CD4-positive, alpha-beta T cell treated with Interleukin-10 for 1 hour (primary cell): Measurements from ENCODE around the gene SERPINB11.
"Not testable (repeated sequence)": the region's sequence is repeated elsewhere in the genome, so short reads cannot be mapped to it uniquely, and the experiment has no call there.

Experiments
- DNase-seq: peaks from one replicate; pipeline ENCODE4 v3.0.0-alpha.2; 2020

Gene SERPINB11, protein sequence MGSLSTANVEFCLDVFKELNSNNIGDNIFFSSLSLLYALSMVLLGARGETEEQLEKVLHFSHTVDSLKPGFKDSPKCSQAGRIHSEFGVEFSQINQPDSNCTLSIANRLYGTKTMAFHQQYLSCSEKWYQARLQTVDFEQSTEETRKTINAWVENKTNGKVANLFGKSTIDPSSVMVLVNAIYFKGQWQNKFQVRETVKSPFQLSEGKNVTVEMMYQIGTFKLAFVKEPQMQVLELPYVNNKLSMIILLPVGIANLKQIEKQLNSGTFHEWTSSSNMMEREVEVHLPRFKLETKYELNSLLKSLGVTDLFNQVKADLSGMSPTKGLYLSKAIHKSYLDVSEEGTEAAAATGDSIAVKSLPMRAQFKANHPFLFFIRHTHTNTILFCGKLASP

DNA sequence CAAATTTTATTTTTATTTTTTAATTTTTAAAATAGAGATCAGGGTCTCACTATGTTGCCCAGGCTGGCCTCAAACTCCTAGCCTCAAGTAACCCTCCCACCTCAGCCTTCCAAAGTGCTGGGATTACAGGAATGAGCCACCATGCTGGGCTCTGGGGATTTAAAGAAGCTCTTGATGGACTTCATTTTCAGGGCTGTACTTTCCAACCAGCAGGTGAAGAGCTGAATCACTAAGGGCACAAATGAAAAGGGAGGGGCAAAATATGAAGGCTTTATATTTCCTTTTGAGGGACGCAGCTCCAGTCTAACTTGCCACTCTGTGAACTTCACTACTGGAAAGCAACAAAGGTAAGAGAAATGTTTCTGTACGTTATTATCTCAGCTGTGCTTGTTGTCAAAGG is at the start of gene SERPINB11:
TSS of gene SERPINB11 (plus strand) at position 301 of the 400 bp plus-strand sequence. CDS start 7,234 bp downstream, outside the sequence.
- no peak for DNase-seq

DNA sequence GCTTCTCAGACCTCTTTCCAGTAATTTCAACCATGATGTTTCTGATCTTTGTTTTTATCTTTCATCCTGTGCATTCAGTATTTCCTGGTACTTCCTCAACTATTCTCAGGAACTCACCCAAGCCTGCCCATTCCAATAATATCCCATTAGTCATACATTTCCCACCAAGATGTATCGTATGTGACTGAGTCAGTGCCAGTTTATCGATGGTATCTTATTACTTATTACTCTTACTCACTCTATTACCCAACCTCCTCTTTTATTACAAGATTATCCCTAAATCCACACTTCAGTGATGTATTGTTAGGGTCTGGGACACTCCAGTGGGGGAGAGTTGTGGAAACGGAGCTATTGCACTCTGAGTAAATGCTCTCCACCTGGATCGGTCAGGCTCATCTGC is 43.8 kb upstream of the SERPINB11 start:
- not testable (repeated sequence) for DNase-seq

DNA sequence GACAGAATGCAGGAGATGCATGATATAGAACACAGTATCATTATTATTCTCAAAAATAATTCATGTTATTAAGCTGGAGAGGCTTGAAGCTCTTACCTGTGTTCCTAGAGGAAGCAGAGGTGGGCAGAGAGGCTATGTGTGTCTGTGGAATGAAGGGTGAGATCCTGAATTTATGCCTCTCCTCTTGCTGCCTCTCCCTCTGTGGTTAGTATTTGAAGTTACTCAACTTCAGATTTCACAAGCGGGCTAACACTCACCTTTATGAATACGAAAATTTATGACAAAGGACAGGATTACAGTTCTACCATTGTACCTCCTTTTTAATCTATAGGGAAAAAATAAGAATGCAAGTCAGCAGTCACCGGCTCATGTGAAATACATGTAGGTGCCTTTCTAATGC is 41.0 kb upstream of the SERPINB11 start, which contains the start of gene SERPINB3:
TSS of gene SERPINB3 (minus strand) at position 144 of the 400 bp plus-strand sequence. CDS start 677 bp downstream, outside the sequence.
- DNase-seq = not testable (repeated sequence)

DNA sequence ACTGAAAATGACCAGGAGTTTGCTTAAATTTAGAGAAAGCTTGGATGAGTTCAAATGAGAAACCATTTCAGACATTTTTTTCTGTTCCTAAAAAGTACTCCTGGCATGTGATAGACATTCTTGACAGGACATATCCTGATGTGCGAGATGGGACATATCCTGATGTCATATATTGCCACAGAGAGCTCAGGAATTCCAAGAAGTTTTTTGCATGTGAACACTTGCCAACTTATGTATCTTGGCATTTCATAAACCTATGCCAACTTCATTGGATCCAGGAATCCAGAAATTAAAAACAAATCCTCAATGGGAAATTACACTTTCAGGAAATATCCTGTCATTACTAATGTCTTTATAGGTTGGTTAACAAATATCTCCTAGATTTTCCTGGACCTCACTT is 38.2 kb upstream of the SERPINB11 start:
- no peak for DNase-seq

DNA sequence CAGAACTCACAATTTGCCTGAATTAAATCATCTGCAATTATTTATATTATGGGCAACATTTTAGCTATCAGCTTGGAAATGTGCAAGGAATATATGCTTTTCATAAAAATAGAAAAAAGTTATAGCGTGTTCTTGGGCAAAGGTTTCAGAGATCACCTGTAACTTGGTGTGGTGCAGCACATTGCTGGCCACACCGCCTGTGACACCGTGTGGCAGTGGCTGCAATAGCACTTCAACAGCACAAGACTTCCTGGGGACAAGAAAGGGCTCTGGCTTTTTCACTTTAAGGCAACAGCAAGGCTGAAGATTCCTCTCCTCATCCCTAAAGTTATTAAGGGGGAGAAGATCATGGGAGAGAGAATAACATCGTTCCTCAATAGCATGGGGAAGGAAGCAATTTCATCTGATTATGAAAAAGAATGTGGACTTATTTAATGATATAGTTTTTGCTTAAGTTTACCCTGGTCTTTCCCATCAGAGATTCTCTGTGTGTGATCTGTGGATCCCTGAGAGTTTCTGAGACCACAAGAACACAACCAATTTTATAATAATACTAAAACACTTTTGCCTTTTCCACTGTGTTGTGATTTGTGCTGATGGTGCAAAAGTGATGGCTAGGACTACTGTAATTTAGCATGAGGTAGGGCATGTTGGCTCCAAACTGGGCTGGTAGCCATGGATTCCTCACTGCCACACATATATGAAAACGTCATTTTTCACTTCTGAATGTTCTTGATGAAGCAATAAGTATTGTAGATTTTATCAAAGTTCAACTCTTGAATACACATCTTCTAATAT is 26.0 kb upstream of the SERPINB11 start:
- DNase-seq = no peak

DNA sequence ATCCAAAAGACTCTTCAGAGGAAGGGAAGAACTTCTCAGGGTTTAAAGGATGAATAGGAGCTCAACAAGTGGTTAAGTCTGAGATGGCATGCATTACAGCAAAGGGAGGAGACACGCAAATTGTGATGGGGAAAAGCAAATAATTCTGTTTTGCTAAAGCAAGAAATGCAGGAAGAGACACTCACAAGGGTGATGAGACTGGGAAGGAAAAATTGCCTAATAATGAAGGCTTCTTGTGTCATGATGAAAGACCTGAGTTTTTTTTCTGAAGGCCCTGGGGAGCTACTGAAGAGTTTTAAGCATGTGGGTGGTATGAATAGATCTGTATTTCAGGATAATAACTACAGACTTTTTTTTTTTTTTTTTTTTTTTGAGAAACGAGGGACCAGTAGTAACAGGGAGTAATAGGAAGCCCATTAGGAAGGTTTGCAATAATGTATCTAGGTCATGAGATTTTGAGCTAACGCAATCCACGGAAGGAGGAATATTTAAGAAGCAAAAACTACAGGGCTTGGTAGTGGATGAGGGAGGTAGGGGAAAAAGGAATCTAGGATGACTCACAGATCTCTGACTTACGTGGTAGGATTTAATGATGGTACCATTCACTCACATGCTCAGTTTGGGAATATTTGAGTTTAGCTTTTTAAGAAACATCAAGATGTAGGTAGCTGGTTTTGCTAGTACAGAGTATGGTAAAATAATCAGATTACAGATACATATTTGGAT is 25.1 kb upstream of the SERPINB11 start:
- DNase-seq = no peak

DNA sequence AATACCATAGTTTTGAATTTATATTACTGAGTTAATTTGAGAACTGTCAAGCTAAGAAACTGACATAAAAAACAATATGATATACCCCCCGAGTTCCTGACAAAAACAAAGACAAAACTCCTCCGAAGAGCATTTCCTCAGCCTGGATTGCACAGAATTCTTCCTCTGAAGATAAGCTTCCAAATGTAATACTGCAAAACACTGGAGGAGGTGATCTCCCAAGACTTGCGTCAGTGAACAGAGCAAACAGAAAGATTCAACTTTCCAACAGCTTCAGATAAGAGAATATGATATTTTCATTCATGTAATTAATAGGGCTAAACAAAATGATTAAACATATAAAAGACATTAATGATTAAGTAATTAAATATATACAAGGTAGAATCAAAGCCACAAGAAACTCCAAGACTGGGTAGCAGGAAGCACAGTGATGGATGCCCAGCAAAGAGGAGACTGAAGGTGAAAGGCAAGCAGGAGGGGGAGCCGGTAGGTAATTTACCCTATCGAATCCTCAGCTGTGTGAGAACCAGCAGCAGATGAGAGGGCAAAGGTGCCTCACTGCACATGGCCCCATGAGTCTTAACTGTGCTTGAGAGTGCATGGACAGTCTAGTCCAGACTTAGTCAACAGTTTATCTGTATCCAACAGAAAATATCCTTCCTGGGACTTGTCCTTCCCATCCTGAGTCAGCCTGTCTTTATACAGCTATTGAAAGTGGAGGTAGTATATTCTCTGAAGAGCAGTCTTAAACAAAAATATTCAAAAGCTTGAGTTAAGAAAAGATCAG is 22.7 kb upstream of the SERPINB11 start:
- DNase-seq = no peak

DNA sequence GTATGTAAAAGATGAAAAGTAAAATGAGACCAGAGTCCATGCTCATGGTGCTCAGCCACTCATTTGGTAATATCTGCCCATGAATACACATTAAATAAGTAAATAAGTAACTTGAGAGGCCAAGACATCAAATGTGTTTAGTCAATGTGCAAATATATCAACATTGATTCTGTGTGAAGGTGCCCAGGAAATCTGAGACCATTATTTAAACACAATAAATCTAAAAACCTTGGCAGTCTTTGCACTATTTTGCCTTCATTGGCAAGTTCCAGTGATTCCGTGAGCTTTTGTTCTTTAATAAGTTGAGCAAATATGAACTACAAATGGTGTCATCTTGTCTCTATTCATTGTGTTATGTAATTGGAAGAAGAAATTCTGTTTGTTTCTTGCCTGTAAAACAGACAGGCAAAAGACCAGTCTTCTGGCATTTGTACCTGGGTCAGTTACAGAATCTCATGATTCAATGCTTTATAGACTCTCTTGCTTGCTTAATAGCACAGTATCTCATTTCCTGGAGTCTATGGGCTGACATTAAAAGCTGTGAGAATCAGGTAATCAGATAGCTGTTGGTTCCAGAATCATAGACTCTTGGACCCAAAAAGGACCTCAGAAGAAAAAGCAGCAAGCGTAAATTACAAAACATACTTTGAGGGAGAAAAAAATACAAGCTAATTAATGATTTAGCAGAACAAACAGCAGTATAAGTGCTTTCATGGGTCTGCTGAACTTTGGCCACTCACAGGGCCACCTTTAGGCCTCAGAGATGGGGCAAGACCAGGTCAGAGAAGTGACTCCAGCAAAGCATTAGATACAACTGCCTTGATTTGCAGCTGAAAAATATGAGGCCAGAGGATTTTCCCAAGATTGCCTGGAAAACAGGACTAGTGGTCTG is 21.1 kb upstream of the SERPINB11 start:
- no peak for DNase-seq

DNA sequence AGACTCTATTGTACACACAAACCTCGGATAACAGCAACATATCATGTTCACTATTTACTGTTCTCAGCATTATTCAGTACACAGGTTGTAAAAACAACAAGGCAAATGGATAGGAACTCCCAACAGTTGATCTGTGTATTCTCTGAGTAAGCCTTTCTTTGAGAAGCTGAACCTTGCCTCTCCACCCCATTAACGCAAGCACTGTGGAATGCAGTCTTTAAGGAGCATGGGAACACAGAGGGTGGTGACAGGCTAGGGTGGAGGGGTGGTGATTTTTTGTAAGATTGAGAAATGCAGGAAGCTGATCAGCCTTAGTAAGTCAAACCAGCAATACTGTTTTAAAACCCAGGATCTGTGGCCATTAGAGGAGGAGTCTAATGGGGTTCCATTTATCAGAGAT is 19.6 kb upstream of the SERPINB11 start:
- no peak for DNase-seq

DNA sequence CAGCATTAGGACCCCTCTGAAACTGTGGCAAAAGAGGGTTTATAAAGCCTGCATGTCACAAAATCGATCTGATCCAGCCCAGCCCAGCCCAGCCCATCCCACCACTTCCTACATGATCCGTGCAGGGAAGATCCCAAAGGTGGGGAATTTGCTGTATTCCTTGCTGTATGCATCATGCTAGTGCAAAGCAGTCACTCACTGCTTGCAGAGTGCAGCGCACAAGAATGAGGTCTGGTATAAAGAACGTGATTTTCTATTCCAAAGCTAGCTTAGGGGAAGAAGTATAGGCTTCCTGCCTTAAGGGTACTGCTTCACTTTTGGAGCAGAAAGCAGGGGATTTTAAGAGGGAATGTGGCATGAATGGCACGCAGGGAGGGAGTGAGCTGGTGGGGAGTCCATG is 18.9 kb upstream of the SERPINB11 start:
- DNase-seq = no peak

DNA sequence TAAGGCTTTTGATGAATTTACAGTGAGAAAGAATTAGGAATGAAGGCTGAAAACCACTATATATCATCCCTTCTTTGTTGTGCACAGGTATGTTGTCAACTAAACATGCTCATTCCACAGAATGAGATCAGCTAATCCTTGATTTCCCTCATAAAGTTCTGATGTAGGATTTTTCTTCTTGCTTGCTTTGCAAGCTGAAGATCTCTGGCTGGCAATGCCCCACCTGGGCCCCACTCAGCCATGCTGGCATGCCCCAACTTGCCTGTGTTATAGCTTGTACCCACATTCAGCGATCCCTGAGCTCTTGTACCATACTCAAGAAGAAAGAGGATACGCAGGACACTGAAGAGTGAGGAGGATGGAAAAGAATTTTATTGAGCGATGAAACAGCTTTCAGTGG is 18.0 kb upstream of the SERPINB11 start:
- no peak for DNase-seq

DNA sequence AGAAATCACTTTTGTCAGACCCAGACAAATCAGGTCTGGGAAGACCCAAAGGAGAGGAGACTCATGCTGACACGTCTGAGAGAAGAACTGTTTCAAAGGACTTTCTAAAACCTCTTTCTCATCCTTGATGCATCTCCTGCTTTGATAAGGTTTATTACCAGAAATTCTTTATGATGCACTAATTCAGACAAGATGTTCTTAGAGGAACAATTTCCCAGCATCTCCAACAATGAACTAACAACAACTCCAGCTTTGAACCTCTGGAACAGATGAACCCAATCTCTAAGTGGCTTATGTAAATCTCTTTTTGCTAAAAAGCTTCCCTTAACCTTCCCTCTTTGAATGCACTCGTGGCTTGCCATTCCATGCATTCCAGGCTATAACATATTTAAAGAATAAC is 15.9 kb upstream of the SERPINB11 start:
- DNase-seq = no peak

DNA sequence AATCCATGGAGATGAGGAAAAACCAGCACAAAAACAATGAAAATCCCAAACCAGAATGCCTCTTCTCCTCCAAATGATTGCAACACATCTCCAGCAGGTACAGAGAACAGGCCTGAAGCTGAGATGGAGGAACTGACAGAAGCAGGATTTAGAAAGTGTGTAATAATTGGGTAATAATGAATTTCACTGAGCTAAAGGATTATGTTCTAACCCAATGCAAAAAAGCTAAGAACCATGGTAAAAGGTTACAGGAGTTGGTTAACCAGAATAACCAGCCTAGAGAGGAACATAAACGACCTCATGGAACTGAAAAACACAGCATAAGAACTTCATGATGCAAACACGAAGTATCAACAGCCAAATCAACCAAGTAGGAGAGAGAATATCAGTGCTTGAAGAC is 13.7 kb upstream of the SERPINB11 start:
- no peak for DNase-seq

DNA sequence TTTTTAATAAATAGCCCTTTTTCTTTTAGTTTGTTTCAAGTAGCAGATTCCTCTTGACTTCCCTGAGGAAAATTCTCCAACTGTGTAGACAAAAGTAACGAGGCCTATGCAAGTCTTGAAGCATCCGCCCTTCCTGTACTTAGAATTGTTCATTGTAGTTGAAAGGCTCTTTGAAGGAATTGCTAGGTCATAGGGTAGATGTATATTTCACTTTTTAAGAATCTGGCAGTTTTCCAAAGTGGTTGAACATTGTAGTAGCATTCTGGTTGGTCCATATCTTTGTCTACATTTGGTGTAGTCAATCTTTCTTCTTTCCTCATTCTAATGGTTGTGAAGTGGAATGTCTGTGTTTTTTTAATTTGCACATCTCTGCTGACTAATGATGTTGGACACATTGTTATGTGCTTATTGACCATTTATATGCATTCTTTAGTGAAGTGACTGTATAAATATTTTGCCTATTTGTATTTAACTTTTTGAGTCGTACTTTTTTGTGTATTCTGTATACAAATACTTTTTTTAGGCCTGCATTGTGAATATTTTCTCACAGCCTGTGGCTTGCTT is 5.6 kb upstream of the SERPINB11 start:
- no peak for DNase-seq

DNA sequence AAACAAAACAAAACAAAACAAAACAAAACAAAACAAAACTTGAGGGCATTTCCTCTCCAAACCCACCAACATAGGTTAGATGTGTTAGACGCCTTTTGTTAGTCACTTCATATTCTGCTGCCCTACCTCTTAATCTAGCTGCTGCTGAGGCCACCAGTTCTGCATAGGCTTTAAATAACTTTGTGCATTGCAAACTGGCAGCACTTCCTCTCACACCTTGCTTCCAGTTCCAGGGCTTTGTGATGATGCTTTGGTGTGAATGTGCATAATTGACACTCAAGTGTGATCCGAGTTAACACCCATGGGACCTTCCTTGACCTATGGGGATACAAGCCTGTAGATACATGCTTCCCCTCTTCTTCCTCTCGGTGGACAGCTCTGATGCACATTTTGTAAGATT is 2.3 kb upstream of the SERPINB11 start:
- no peak for DNase-seq

DNA sequence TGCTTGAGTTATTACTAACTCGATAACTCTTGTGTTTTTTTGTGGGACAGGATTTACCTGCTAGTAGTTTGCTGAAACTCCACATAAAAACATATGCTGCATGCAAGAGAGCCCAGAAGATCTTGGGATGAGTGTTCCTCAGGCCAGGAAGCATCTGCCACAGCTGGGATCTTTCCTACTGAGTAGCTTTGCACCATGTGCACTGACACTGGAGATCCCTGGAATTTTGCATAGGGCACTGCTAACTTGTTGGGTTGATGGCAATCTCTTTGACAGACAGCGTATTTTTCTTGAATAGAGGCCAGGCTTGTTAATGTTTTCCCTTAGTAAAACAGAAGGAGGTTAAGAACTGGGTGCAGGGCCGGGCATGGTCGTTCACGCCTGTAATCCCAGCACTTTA is 808 bp upstream of the SERPINB11 start:
- no peak for DNase-seq

DNA sequence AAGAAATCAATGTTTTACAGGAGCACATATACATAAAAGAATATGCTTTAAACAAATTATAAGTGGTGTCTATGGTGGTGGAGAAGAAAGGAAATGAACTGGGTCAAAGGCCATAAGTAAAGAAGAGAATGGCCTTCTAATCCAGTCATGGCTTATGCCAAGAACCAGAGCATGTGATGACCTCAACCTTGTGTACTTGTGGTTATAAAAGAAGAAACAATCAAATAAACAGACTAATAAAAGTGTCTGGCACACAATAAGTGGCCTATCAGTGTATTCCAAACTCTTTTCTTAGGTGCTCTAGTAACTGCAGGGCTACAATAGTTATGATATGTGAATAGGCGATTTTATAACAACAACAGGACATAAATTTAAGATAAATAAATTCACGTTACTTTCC is 2.6 kb downstream of the SERPINB11 start:
- no peak for DNase-seq

DNA sequence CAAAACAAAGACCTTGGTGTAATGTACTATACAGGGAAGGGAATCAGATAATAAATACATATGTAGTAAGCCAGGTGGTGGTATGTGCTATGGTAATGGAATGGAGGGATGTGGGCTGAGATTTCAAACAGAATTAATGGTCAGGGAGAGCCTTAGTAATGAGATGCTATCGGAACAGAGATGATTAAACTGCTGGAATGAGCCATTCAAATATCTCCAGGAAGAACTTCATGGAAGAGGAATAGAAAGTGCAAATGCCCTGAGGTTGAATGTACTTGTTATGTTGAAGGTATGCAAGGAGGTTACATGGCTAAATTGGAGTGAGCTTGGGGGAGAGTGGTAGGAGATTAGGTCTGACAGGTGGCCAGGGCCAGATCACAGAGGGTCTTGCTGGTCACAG is 5.1 kb downstream of the SERPINB11 start:
- no peak for DNase-seq

DNA sequence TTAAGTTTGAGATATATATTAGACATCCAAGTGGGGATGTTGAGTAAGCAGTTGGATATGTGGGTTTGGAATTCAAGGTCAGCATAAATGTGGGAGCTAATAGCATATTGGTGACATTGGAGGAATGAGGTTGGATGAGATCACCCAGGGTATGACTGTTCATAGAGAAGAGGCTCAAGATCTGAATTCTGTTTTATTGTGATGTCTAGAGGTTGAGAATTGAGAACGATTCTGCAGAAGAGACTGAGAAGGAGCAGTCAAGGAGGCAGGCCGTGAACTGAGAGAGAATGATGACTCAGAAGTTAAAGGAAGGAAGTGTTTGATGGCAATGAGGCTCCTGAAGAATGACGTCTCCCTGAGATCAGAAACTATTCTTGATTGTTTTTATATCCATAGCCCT is 5.9 kb downstream of the SERPINB11 start:
- no peak for DNase-seq

DNA sequence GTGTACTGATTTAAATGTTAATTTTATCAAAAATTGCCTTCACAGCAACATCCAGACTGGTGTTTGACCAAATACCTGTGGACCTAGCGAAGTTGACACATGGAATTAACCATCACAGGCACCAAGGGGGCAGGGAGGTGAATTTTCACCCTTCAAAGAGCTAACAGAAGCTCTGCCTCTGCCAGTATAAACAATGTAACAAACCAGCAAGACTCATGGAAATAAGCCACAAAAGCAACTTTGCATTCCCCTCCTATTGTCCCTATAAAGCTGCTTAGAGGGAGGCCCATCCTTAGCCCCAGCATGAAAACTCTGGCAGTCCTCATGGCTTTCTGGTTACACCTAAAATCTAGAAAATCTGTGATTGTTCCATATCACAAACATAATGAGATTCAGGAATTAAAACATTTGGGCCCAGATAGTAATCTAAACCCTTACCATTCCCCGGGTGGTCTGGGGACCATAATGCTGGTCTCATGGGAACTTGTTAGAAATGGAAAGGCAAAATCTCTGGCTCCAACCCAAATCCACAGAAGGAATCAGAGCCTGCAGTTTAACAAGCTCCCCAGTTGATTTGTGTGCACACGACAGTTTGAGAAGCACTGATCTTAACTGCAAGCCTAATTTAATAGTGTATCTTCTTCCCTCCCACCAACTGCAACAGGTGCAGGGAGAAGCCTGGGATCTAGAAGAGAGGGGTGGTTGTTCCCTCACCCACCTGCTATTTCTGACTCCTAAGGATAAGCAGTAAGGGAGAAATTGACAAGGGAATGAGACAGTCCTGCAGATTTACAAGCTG is 23.1 kb downstream of the SERPINB11 start:
- DNase-seq = no peak
